ENCODE data around the gene DKK1.

Gene DKK1

DNA sequence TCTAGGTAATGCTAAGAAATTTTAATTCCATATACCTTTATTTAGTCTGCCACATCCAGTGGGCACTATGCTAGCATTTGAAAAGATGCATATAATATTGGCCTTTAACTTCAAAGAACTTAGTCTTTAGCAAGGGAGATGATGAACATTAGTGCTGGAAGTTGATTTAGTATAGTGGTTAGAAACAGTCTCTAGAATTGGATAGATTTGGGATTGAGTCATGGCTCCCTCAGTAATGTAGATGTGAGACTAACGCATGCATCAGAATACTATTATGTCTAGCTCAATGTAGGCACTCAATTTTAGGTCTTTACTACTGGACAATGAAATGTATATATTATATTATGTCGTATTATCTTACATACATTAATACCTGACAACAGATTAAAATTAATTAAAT is 5.8 kb downstream of the DKK1 start:
- peaks cover 0 to 4% of the 10 kb centered on the region in 2 experiments; a peak in 1 of 3 replicates for H3K36me3 ChIP-seq (ENCODE audit: control insufficient read depth in 2 of 2, insufficient read depth in 1 of 2, low read length in 2 of 2)
- CTCF ChIA-PET: interaction anchor here (1.3 kb wide), 1 partner anchor 247 kb away, joined by 3 read pairs; no protein-coding TSS in a partner anchor
- TF ChIP-seq SP2 (tag by site-specific recombination; IDR thresholded peaks at IDR 0.05) (no peak), SP7 (tag by site-specific recombination; IDR thresholded peaks at IDR 0.05) (no peak), ZNF112 (tag by site-specific recombination; IDR thresholded peaks at IDR 0.05) (no peak), ZFP3 (tag by site-specific recombination; IDR thresholded peaks at IDR 0.05; ENCODE audit: low read depth) (no peak), PRDM6 (tag by site-specific recombination; IDR thresholded peaks at IDR 0.05) (no peak), ZFP69B (tag by site-specific recombination; IDR thresholded peaks at IDR 0.05) (no peak), OVOL3 (tag by site-specific recombination; IDR thresholded peaks at IDR 0.05) (no peak), ZNF561 (tag by site-specific recombination; IDR thresholded peaks at IDR 0.05; ENCODE audit: borderline replicate concordance) (no peak), ZNF423 (tag by site-specific recombination; IDR thresholded peaks at IDR 0.05) (no peak), ZNF777 (tag by site-specific recombination; IDR thresholded peaks at IDR 0.05; ENCODE audit: borderline replicate concordance) (no peak), ZNF324 (tag by site-specific recombination; IDR thresholded peaks at IDR 0.05) (no peak), ZNF529 (tag by site-specific recombination; IDR thresholded peaks at IDR 0.05; ENCODE audit: insufficient replicate concordance) (no peak), SP3 (tag by site-specific recombination; IDR thresholded peaks at IDR 0.05) (no peak), ZNF214 (tag by site-specific recombination; IDR thresholded peaks at IDR 0.05; ENCODE audit: borderline replicate concordance) (no peak)
- TF ChIP-seq, protein P1, sequence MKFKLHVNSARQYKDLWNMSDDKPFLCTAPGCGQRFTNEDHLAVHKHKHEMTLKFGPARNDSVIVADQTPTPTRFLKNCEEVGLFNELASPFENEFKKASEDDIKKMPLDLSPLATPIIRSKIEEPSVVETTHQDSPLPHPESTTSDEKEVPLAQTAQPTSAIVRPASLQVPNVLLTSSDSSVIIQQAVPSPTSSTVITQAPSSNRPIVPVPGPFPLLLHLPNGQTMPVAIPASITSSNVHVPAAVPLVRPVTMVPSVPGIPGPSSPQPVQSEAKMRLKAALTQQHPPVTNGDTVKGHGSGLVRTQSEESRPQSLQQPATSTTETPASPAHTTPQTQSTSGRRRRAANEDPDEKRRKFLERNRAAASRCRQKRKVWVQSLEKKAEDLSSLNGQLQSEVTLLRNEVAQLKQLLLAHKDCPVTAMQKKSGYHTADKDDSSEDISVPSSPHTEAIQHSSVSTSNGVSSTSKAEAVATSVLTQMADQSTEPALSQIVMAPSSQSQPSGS (tag by site-specific recombination; IDR thresholded peaks at IDR 0.05; ENCODE audit: low read depth): no peak
- POLR2A ChIA-PET: no interaction called here
- no peak overlapping the region for H3K27ac ChIP-seq (ENCODE audit: extremely low read depth, low read depth, low read length)
- H3K4me3 ChIP-seq (ENCODE audit: low read depth, low read length): no peak overlapping the region
- no peaks in the 10 kb centered on the region for H3K9me3 ChIP-seq (ENCODE audit: control insufficient read depth, insufficient read depth, low read depth, low read length)
- no peaks in the 10 kb centered on the region for H3K4me1 ChIP-seq (ENCODE audit: control insufficient read depth, insufficient read depth, low read length)

DNA sequence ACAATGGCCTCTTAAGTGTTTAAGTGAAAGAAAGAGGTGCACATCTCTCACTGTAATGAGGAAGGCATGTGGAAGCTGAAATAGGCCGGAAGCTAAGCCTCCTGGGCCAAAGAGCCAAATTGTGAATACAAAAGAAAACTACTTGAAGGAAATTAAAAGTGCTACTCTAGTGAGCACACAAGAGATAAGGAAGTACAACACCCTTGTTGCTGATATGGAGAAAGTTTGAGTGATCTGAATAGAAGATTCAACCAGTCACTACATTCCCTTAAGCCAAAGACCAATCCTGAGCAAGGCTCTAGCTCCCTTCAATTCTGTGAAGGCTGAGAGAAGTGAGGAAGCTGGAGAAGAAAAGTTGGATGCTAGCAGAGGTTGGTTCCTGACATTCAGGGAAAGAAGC is 8.2 kb downstream of the DKK1 start:
- ChIA-PET CTCF (interaction anchor here (0.7 to 0.8 kb wide), 2 partner anchors 14 to 315 kb away, joined by 3 read pairs; no protein-coding TSS in a partner anchor), POLR2A (no interaction called here)
- H3K27ac ChIP-seq (ENCODE audit: extremely low read depth, low read depth, low read length): no peak overlapping the region
- no peak overlapping the region for H3K4me3 ChIP-seq (ENCODE audit: low read depth, low read length)
- no peaks in the 10 kb centered on the region for H3K4me1 ChIP-seq (ENCODE audit: control insufficient read depth, insufficient read depth, low read length)
- no peaks in the 10 kb centered on the region for H3K36me3 ChIP-seq (ENCODE audit: control insufficient read depth in 2 of 2, insufficient read depth in 1 of 2, low read length in 2 of 2)
- no peak for TF ChIP-seq ZNF10 (tag by site-specific recombination; IDR thresholded peaks at IDR 0.05)
- TF ChIP-seq KLF8 (tag by site-specific recombination; IDR thresholded peaks at IDR 0.05): no peak
- TF ChIP-seq ZNF623 (tag by site-specific recombination; IDR thresholded peaks at IDR 0.05): no peak
- no peak for TF ChIP-seq ZFP3 (tag by site-specific recombination; IDR thresholded peaks at IDR 0.05; ENCODE audit: low read depth)
- TF ChIP-seq ZNF157 (tag by site-specific recombination; IDR thresholded peaks at IDR 0.05): no peak
- H3K9me3 ChIP-seq (ENCODE audit: control insufficient read depth, insufficient read depth, low read depth, low read length): no peaks in the 10 kb centered on the region

GRCh38 chr10:52322936-52323335 is 8.9 kb downstream of the DKK1 start:
- POLR2A ChIA-PET: no interaction called here
- no peak for TF ChIP-seq PRDM6 (tag by site-specific recombination; IDR thresholded peaks at IDR 0.05)
- no peak for TF ChIP-seq ZBTB1 (tag by site-specific recombination; IDR thresholded peaks at IDR 0.05)
- TF ChIP-seq WT1 (tag by site-specific recombination; IDR thresholded peaks at IDR 0.05): no peak
- no peak for TF ChIP-seq ZNF324 (tag by site-specific recombination; IDR thresholded peaks at IDR 0.05)
- TF ChIP-seq ZNF132 (tag by site-specific recombination; IDR thresholded peaks at IDR 0.05; ENCODE audit: borderline replicate concordance): no peak
- TF ChIP-seq, protein P2, sequence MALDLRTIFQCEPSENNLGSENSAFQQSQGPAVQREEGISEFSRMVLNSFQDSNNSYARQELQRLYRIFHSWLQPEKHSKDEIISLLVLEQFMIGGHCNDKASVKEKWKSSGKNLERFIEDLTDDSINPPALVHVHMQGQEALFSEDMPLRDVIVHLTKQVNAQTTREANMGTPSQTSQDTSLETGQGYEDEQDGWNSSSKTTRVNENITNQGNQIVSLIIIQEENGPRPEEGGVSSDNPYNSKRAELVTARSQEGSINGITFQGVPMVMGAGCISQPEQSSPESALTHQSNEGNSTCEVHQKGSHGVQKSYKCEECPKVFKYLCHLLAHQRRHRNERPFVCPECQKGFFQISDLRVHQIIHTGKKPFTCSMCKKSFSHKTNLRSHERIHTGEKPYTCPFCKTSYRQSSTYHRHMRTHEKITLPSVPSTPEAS (tag by site-specific recombination; IDR thresholded peaks at IDR 0.05): no peak
- no peak for TF ChIP-seq ZNF223 (tag by site-specific recombination; IDR thresholded peaks at IDR 0.05)
- no peak for TF ChIP-seq KLF1 (tag by site-specific recombination; IDR thresholded peaks at IDR 0.05)
- Histone ChIP-seq H3K4me1 (ENCODE audit: control insufficient read depth, insufficient read depth, low read length) (no peaks in the 10 kb centered on the region), H3K27ac (ENCODE audit: extremely low read depth, low read depth, low read length) (no peak overlapping the region), H3K9me3 (ENCODE audit: control insufficient read depth, insufficient read depth, low read depth, low read length) (no peaks in the 10 kb centered on the region), H3K36me3 (ENCODE audit: control insufficient read depth in 2 of 2, insufficient read depth in 1 of 2, low read length in 2 of 2) (no peaks in the 10 kb centered on the region), H3K4me3 (ENCODE audit: low read depth, low read length) (no peak overlapping the region)
- CTCF ChIA-PET: interaction anchor here (0.8 to 0.9 kb wide), 2 partner anchors 9 to 13 kb away, joined by 3 to 4 read pairs; partner anchors contain the start of gene DKK1
